GM23338 (cell line): ENCODE results near the gene UGT1A4.

Source experiments
- CREB1 ChIP-seq: fragments of 250-450 bp; sonication (Bioruptor Pico); IDR thresholded peaks from 2 replicates; pipeline ENCODE4 v1.5.0; 2020; ENCODE audit warnings: low read depth, mild to moderate bottlenecking, moderate library complexity
- ETS1 ChIP-seq: IDR thresholded peaks from 2 replicates; pipeline ENCODE4 v1.6.1; 2016; ENCODE audit warnings: antibody characterized with exemption
- EZH2 ChIP-seq: fragments of 200-600 bp; sonication (generic); IDR thresholded peaks from one replicate; pipeline ENCODE4 v1.8.0; 2017; ENCODE audit warnings: antibody characterized with exemption, mild to moderate bottlenecking, low read depth; ENCODE audit not compliant: unreplicated experiment
- EZH2phosphoT487 ChIP-seq: fragments of 200-600 bp; sonication (generic); IDR thresholded peaks from one replicate; pipeline ENCODE4 v1.8.1; 2018; ENCODE audit warnings: antibody characterized with exemption; ENCODE audit not compliant: unreplicated experiment
- NANOG ChIP-seq: IDR thresholded peaks from 2 replicates; pipeline ENCODE4 v1.6.1; 2016; ENCODE audit warnings: antibody characterized with exemption, borderline replicate concordance
- POLR2AphosphoS5 ChIP-seq: IDR thresholded peaks from 2 replicates; pipeline ENCODE4 v1.6.1; 2016; ENCODE audit warnings: antibody characterized with exemption, low read depth
- STAT1 ChIP-seq: IDR thresholded peaks from one replicate; pipeline ENCODE4 v1.6.1; 2016; ENCODE audit warnings: antibody characterized with exemption; ENCODE audit not compliant: unreplicated experiment
- ZNF462 ChIP-seq: fragments of 250-450 bp; sonication (Bioruptor Pico); IDR thresholded peaks from 2 replicates; pipeline ENCODE4 v1.5.0; 2020; ENCODE audit warnings: mild to moderate bottlenecking, moderate library complexity
- TF ChIP-seq, protein P1 (sequence below), 2 experiments: fragments of 200-600 bp in 1 of 2; sonication (generic) in 1 of 2; conservative IDR thresholded peaks; 2 replicates each; pipeline versions ENCODE4 v1.5.1 to v1.6.1; 2016 to 2017; ENCODE audit warnings: antibody characterized with exemption in 2 of 2, low read depth in 2 of 2, mild to moderate bottlenecking in 2 of 2, moderate library complexity in 1 of 2
- TF ChIP-seq, protein P2 (sequence below): IDR thresholded peaks from one replicate; pipeline ENCODE4 v1.6.1; 2018; ENCODE audit warnings: antibody characterized with exemption; ENCODE audit not compliant: unreplicated experiment

- TF ChIP-seq, protein P1, sequence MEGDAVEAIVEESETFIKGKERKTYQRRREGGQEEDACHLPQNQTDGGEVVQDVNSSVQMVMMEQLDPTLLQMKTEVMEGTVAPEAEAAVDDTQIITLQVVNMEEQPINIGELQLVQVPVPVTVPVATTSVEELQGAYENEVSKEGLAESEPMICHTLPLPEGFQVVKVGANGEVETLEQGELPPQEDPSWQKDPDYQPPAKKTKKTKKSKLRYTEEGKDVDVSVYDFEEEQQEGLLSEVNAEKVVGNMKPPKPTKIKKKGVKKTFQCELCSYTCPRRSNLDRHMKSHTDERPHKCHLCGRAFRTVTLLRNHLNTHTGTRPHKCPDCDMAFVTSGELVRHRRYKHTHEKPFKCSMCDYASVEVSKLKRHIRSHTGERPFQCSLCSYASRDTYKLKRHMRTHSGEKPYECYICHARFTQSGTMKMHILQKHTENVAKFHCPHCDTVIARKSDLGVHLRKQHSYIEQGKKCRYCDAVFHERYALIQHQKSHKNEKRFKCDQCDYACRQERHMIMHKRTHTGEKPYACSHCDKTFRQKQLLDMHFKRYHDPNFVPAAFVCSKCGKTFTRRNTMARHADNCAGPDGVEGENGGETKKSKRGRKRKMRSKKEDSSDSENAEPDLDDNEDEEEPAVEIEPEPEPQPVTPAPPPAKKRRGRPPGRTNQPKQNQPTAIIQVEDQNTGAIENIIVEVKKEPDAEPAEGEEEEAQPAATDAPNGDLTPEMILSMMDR (conservative IDR thresholded peaks at IDR 0.05; ENCODE audit: low read depth in 2 of 2) = 0 out of 4 replicates have a peak, but pooled peaks of 1 of the 2 experiments have one; percentile 0
- TF ChIP-seq EZH2 (no peak), POLR2AphosphoS5 (no peak), CREB1 (no peak), ZNF462 (no peak), NANOG (no peak), ETS1 (no peak), EZH2phosphoT487 (no peak), STAT1 (no peak)
- TF ChIP-seq, protein P2, sequence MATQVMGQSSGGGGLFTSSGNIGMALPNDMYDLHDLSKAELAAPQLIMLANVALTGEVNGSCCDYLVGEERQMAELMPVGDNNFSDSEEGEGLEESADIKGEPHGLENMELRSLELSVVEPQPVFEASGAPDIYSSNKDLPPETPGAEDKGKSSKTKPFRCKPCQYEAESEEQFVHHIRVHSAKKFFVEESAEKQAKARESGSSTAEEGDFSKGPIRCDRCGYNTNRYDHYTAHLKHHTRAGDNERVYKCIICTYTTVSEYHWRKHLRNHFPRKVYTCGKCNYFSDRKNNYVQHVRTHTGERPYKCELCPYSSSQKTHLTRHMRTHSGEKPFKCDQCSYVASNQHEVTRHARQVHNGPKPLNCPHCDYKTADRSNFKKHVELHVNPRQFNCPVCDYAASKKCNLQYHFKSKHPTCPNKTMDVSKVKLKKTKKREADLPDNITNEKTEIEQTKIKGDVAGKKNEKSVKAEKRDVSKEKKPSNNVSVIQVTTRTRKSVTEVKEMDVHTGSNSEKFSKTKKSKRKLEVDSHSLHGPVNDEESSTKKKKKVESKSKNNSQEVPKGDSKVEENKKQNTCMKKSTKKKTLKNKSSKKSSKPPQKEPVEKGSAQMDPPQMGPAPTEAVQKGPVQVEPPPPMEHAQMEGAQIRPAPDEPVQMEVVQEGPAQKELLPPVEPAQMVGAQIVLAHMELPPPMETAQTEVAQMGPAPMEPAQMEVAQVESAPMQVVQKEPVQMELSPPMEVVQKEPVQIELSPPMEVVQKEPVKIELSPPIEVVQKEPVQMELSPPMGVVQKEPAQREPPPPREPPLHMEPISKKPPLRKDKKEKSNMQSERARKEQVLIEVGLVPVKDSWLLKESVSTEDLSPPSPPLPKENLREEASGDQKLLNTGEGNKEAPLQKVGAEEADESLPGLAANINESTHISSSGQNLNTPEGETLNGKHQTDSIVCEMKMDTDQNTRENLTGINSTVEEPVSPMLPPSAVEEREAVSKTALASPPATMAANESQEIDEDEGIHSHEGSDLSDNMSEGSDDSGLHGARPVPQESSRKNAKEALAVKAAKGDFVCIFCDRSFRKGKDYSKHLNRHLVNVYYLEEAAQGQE = no peak
Observed at GRCh38 chr2:233671290-233672161, 47.0 kb upstream of the UGT1A4 start, which contains the start of gene UGT1A9.
